ENCODE results near the gene EXOSC7. TPM values are rescaled to one million over a fixed set of nuclear protein-coding genes. Genes with fewer than 3 reads are reported as not detected.

The EXOSC7 gene
- total and polyA plus RNA-seq, 12 donors, result 68.9 to 214 (median 81.6) TPM

GRCh38 chr3:44989141-44989540 is 13.1 kb downstream of the EXOSC7 start:
- no peak for TF ChIP-seq POLR2A (IDR thresholded peaks at IDR 0.05)
- TF ChIP-seq CTCF (IDR thresholded peaks at IDR 0.05), result no peak
- no peaks in the 10 kb centered on the region for H3K27me3 ChIP-seq
- H3K9me3 ChIP-seq (replicated peaks in 1 of 3), result no peaks in the 10 kb centered on the region
- H3K4me1 ChIP-seq (replicated peaks in 1 of 2), result peaks cover 35 to 75% of the 10 kb centered on the region in 2 donors
- intact Hi-C loops (cut with DNase I), result no loop called here
- peaks cover 0 to 9% of the 10 kb centered on the region in 2 donors for H3K36me3 ChIP-seq (replicated peaks in 1 of 2)
- H3K4me3 ChIP-seq, result no peak overlapping the region
- peak overlapping the region in 4 of 5 donors; percentile 5 to 76 (median 70) for H3K27ac ChIP-seq
- WGBS, 4 donors, result 84 to 95% (median 93%) methylated on average over 8 of the region's 8 CpGs
- peak in 1 of 7 donors; percentile 51 for DNase-seq

- WGBS, 4 donors, result 44 to 60% (median 57%) methylated on average over 1 of the region's 1 CpG
- DNase-seq, result peak; percentile 49 to 79 (median 68)
- H3K27ac ChIP-seq, result peak overlapping the region; percentile 5 to 76 (median 63)
- H3K36me3 ChIP-seq (replicated peaks in 1 of 2), result peaks cover 0 to 9% of the 10 kb centered on the region in 2 donors
- H3K4me1 ChIP-seq (replicated peaks in 1 of 2), result peaks cover 36 to 73% of the 10 kb centered on the region in 2 donors
- H3K27me3 ChIP-seq, result no peaks in the 10 kb centered on the region
- H3K4me3 ChIP-seq, result no peak overlapping the region
- peak in 1 of 2 donors; percentile 17 for TF ChIP-seq POLR2A (IDR thresholded peaks at IDR 0.05)
- no peak for TF ChIP-seq CTCF (IDR thresholded peaks at IDR 0.05)
- intact Hi-C loops (cut with DNase I), result loop anchor here in 1 of 2 donors (5.0 kb wide), 1 partner anchor 128 kb away; the partner anchor contains the start of gene TMEM42
- H3K9me3 ChIP-seq (replicated peaks in 1 of 3), result no peaks in the 10 kb centered on the region
Observed at GRCh38 chr3:44989636-44990373, 13.8 kb downstream of the EXOSC7 start.

GRCh38 chr3:44991326-44991725 is 15.3 kb downstream of the EXOSC7 start:
- no peaks in the 10 kb centered on the region for H3K9me3 ChIP-seq (replicated peaks in 1 of 3)
- H3K4me1 ChIP-seq (replicated peaks in 1 of 2), result peaks cover 52 to 85% of the 10 kb centered on the region in 2 donors
- no peak overlapping the region for H3K4me3 ChIP-seq
- H3K36me3 ChIP-seq (replicated peaks in 1 of 2), result peaks cover 0 to 9% of the 10 kb centered on the region in 2 donors
- no peak for DNase-seq
- intact Hi-C loops (cut with DNase I), result loop anchor here in 1 of 2 donors (5.0 kb wide), 1 partner anchor 129 kb away; the partner anchor contains the start of gene TMEM42
- TF ChIP-seq POLR2A (IDR thresholded peaks at IDR 0.05), result no peak
- no peak for TF ChIP-seq CTCF (IDR thresholded peaks at IDR 0.05)
- 79 to 95% (median 84%) methylated on average over 1 of the region's 1 CpG for WGBS, 4 donors
- H3K27ac ChIP-seq, result peak overlapping the region in 2 of 5 donors; percentile 75 to 91
- H3K27me3 ChIP-seq, result no peaks in the 10 kb centered on the region

GRCh38 chr3:44992555-44993470 is 16.8 kb downstream of the EXOSC7 start:
- peaks cover 0 to 17% of the 10 kb centered on the region in 2 donors for H3K36me3 ChIP-seq (replicated peaks in 1 of 2)
- TF ChIP-seq CTCF (IDR thresholded peaks at IDR 0.05) (peak; percentile 21 to 54 (median 43)), POLR2A (IDR thresholded peaks at IDR 0.05) (no peak)
- peaks cover 57 to 81% of the 10 kb centered on the region in 2 donors for H3K4me1 ChIP-seq (replicated peaks in 1 of 2)
- no peak overlapping the region for H3K4me3 ChIP-seq
- H3K27me3 ChIP-seq, result no peaks in the 10 kb centered on the region
- peak in 1 of 7 donors; percentile 58 for DNase-seq
- 61 to 74% (median 68%) methylated on average over 7 of the region's 7 CpGs for WGBS, 4 donors
- peak overlapping the region; percentile 40 to 91 (median 75) for H3K27ac ChIP-seq
- no peaks in the 10 kb centered on the region for H3K9me3 ChIP-seq (replicated peaks in 1 of 3)
- intact Hi-C loops (cut with DNase I), result loop anchor here in 1 of 2 donors (5.0 kb wide), 1 partner anchor 131 kb away; the partner anchor contains the start of gene TMEM42

Data from adrenal gland (tissue), 12 donors.